Tibial artery (tissue), 4 donors: ENCODE data around the gene CLINT1.
A peak's percentile ranks its signal among the peaks of the same experiment; 100 is the strongest.

Experiments used
- DNase-seq, 2 donors: peaks; one replicate each; pipeline ENCODE4 v3.0.0-alpha.2; 2019
- H3K27ac ChIP-seq, 2 donors: fragments of 200-600 bp; sonication (generic) in 1 of 2; 1 replicate in 1 of 2; 2 replicates in 1 of 2; pipeline ENCODE4 v1.5.1; 2018 to 2019; ENCODE audit warnings: mild to moderate bottlenecking in 1 of 2
- H3K27me3 ChIP-seq, 2 donors: fragments of 200-600 bp; sonication (generic) in 1 of 2; one replicate each; pipeline versions ENCODE4 v1.5.1 to v1.6.0; 2016 to 2019
- H3K36me3 ChIP-seq, 3 donors: fragments of 200-600 bp; sonication (generic) in 2 of 3; one replicate each; pipeline ENCODE4 v1.5.1; 2016 to 2019; ENCODE audit warnings: mild to moderate bottlenecking in 2 of 3
- H3K4me1 ChIP-seq, 4 donors: fragments of 200-600 bp; sonication (generic) in 2 of 4; 1 replicate in 3 of 4; 2 replicates in 1 of 4; pipeline ENCODE4 v1.5.1; 2016 to 2019
- H3K4me3 ChIP-seq, 2 donors: fragments of 200-600 bp; sonication (generic) in 1 of 2; 1 replicate in 1 of 2; 2 replicates in 1 of 2; pipeline ENCODE4 v1.5.1; 2018 to 2019; ENCODE audit warnings: mild to moderate bottlenecking in 2 of 2
- H3K9me3 ChIP-seq, 3 donors: fragments of 200-600 bp; sonication (generic) in 1 of 3; one replicate each; pipeline ENCODE4 v1.5.1; 2016 to 2019
- CTCF ChIP-seq, 2 experiments: fragments of 200-600 bp in 1 of 2; fragments of 450-650 bp in 1 of 2; IDR thresholded peaks; one replicate each; pipeline ENCODE4 v1.5.1; 2017 to 2019; ENCODE audit warnings: antibody characterized with exemption in 2 of 2, mild to moderate bottlenecking in 1 of 2, moderate library complexity in 1 of 2
- intact Hi-C: fragments of 100-400 bp; cut with DNase I; formaldehyde crosslinking; loops from one replicate; pipeline ENCODE4 v1.15.0; 2023; ENCODE audit warnings: low total_unique reads

The CLINT1 gene

DNA sequence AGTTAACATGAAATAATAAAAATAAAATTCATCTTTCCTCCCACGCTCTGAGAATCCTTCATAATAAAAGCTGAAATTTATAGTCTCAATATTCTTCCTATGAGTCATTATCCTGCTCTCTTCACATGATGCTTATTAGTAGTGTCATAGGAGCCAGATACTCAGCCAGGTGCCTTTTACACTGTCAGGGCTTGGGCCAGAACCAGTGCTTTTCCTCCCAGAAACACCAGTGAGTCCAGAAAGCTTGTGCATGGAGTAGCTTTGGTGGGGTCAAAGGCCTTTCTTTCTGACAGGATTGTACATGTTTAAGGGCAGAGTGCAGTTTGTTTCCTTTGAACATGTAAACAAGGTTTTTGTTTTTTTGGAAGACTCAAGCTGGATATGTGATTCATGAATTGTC, 108.6 kb downstream of the CLINT1 start:
- Histone ChIP-seq H3K36me3 (peaks cover 18 to 40% (median 30%) of the 10 kb centered on the region in 3 donors), H3K27me3 (no peaks in the 10 kb centered on the region), H3K9me3 (no peaks in the 10 kb centered on the region), H3K4me1 (peaks cover 0 to 4% (median under 1%) of the 10 kb centered on the region in 4 donors), H3K27ac (no peak overlapping the region), H3K4me3 (no peak overlapping the region)
- TF ChIP-seq CTCF (IDR thresholded peaks at IDR 0.05): no peak
- intact Hi-C loops: no loop called here
- DNase-seq: no peak

DNA sequence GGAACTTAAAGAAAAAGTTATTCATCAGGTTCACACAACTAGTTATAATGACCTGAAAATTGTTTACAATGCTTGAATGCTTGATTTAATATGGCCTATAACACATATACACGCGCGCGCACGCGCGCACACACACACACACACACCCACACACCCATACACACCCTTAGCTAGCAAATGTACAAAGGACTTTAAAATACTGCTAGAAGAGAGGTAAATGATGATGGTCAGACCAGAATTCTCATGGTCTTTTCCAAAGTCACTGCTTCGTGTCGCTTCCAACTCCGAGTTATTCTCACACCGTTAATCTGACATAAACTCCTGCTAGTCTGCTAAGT, 109.5 kb downstream of the CLINT1 start:
- H3K4me3 ChIP-seq: no peak overlapping the region
- H3K9me3 ChIP-seq: no peaks in the 10 kb centered on the region
- H3K27me3 ChIP-seq: no peaks in the 10 kb centered on the region
- H3K36me3 ChIP-seq: peaks cover 11 to 31% (median 23%) of the 10 kb centered on the region in 3 donors
- no peak for TF ChIP-seq CTCF (IDR thresholded peaks at IDR 0.05)
- no peak overlapping the region for H3K27ac ChIP-seq
- no peak for DNase-seq
- intact Hi-C loops: no loop called here
- peaks cover 0 to 13% (median 5%) of the 10 kb centered on the region in 4 donors for H3K4me1 ChIP-seq

GRCh38 chr5:157748760-157749461, 110.0 kb downstream of the CLINT1 start:
- H3K36me3 ChIP-seq: peaks cover 7 to 26% (median 21%) of the 10 kb centered on the region in 3 donors
- intact Hi-C loops: no loop called here

GRCh38 chr5:157747766-157748700, 110.9 kb downstream of the CLINT1 start:
- intact Hi-C loops: no loop called here
- no peak for DNase-seq
- Histone ChIP-seq H3K4me1 (peaks cover 0 to 20% (median 9%) of the 10 kb centered on the region in 4 donors), H3K9me3 (no peaks in the 10 kb centered on the region), H3K36me3 (peaks cover 5 to 17% (median 12%) of the 10 kb centered on the region in 3 donors), H3K27me3 (no peaks in the 10 kb centered on the region), H3K4me3 (no peak overlapping the region), H3K27ac (peak overlapping the region in 1 of 2 donors; percentile 3)
- TF ChIP-seq CTCF (IDR thresholded peaks at IDR 0.05): no peak

More at GRCh38 chr5:157748760-157749461, 110.0 kb downstream of the CLINT1 start:
- H3K9me3 ChIP-seq: no peaks in the 10 kb centered on the region
- H3K27ac ChIP-seq: peak overlapping the region in 1 of 2 donors; percentile 3
- TF ChIP-seq CTCF (IDR thresholded peaks at IDR 0.05): no peak
- no peak overlapping the region for H3K4me3 ChIP-seq
- H3K4me1 ChIP-seq: peaks cover 0 to 17% (median 6%) of the 10 kb centered on the region in 4 donors
- no peaks in the 10 kb centered on the region for H3K27me3 ChIP-seq
- no peak for DNase-seq

- Histone ChIP-seq H3K4me1 (peaks cover 0 to 21% (median 10%) of the 10 kb centered on the region in 4 donors), H3K36me3 (peaks cover 3 to 10% (median 4%) of the 10 kb centered on the region in 3 donors), H3K27ac (no peak overlapping the region), H3K4me3 (no peak overlapping the region), H3K27me3 (no peaks in the 10 kb centered on the region), H3K9me3 (no peaks in the 10 kb centered on the region)
- TF ChIP-seq CTCF (IDR thresholded peaks at IDR 0.05): no peak
- intact Hi-C loops: no loop called here
- no peak for DNase-seq
Observed at GRCh38 chr5:157747173-157747740, 111.7 kb downstream of the CLINT1 start.
